DMS 273 (cell line): Measurements from ENCODE around the gene IGHMBP2.

Experiments used
- DNase-seq: peaks from one replicate; lab custom pipeline; 2025; ENCODE audit not compliant: unreplicated experiment; lab: John Stamatoyannopoulos, UW

Gene IGHMBP2

DNA sequence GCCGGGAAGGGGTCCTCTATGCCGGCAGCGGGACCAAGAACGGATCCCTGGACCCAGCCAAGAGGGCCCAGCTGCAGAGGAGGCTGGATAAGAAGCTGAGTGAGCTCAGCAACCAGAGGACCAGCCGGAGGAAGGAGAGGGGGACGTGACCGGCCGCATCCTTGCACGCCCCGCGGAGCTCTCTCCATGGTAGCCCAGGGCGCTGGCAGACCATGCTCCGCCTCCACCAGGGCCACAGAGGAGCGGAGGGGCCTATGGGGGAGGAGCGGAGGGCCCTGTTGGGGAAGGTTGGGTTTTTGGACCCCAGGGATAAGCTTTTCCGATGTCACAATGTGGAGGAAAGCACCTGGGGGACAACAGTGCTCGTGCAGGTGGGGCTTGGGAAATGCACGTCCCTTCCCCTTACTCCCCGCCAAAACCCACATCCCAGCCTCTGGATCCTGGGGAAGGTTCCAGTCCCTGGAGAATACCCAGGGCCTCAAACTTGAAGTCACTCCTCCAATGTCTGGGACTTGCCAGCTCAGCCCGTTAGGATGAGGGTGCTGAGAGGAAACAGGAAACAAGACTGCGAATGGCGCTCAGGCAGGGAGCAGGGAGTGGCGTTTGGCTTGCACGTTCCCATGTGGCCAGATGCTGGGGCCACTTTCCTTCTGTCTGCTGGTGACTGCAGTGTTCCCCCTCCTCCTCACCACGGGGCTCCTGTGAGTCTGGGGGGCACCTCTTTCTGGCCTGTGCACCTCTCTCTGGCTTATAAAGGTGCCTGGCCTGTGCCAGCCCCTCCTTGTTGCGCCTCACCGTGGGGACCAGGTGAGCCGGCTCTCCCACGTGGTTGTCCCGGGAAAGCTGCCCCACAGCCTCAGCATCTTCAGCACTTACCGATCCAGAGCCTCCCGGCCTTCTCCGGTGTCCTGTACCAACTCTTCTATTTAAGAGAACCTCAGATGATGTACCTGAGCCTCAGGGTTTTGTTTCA, 36.2 kb downstream of the IGHMBP2 start:
- DNase-seq, result no peak

DNA sequence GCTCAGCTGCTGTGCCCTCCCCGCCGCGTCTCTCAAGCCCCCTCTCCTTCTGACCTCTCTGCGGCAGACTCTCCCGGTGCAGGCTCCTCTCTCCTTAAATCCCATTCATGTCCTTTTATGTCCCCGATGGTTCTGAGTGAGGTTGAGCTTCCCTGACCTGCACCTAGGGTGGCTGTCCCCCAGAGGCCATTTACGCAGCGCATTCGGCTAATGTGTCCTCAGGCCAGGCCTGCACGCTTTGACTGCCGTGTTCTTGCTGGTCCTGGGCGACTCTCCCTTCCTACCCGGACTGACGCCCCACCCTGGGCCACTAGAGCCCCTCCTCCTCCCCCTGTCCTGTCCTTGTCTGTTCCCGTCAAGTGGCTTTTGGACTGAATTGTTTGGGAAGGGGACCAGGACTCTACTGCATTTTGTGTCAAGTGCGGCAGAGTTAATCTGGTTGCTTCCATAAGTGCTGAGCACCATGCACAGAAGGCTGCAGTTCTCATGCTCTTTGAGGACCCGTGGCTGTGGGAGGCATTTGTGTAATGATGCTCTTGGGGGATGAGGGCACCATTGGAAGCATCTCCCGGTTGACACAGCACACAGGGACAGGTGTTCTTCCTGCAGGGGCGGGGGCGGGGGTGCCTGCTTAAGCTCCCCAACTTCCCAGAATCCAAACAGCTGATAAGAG, 37.1 kb downstream of the IGHMBP2 start:
- no peak for DNase-seq

DNA sequence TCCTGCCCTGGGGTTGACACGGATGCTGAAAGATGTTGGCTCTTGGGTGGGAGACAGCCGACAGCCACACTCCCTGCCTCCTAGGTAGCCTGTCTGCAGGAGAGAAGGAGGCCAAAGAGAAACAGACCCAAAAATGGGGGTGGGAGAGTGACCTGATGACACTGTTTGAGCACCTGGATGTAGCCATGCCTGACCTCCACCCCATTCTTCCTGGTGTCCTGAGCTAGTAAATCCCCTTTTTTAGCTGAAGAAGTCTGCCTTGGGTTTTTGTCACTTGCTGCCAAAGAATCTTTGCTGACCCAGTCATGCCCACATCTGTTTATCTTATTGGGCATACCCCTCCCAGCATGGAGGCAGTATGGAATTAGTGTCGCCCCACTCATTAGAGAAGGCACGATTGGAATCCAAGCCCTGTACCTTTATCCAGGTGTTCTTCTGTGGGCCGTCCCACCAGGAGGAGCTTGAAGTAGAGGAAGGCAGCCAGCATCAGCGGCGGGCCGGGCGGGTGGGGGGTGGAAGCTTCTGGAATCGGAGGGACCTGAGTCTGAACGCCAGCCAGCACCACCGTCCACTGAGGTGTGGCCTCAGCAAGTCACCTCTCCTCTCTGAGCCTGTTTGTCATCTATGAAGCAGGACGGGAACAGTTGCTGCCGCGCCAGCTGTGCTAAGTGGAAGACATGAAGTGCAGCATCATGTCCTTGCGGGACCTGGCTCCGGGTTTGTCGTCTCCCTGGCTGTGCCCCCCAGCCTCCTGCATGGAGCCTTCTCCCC, 37.8 kb downstream of the IGHMBP2 start:
- no peak for DNase-seq

DNA sequence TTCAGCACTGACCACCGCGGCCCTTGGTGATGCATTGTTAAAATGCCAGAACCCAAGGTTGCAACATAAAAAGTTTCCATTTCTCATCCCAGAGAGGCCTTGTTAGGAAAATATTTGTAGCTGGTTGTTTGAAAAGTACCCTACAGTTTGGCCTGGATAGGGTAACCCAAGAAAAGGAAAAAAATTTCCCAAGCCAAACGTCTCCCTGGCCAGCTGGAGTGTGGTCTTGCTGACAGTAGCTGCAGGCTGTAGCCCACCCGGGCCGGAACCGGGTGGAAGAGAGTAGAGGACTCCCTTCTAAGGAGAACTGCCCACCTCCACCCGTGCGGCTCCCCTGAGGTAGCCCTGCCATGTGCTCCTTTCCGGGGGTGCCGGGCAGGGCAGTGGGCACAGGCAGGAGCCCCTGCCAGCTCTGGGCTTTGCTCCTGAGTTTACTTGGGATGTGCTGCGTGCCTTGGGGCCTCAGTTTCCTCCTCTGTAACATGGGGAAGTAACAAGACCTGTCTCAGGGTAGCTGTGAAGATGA, 38.5 kb downstream of the IGHMBP2 start:
- no peak for DNase-seq

DNA sequence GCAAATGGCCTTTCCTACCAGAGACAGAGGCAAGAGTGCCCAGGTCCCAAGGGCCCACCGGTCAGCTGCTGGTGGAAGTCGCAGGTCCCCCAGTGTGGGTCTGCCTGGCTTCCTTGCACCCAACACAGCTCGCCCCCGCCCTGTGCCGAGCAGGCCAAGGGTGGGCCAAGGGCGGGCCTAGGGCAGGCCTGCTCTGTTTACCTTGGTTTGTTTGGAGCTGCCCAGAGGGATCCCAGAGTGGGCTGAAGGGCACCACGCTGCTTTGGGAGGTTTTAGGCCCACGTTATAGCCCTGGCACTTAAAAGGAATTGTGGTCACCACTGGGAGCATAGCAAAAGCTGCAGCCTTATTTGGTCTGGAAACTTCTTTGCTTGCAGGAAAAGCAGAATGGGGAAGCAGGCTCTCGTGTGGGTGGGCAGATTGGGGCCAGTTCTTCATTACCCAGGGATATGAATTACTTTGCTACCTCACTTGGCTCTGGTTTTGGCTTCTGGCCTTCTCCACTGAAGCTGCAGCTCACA, 39.1 kb downstream of the IGHMBP2 start:
- DNase-seq, result no peak

DNA sequence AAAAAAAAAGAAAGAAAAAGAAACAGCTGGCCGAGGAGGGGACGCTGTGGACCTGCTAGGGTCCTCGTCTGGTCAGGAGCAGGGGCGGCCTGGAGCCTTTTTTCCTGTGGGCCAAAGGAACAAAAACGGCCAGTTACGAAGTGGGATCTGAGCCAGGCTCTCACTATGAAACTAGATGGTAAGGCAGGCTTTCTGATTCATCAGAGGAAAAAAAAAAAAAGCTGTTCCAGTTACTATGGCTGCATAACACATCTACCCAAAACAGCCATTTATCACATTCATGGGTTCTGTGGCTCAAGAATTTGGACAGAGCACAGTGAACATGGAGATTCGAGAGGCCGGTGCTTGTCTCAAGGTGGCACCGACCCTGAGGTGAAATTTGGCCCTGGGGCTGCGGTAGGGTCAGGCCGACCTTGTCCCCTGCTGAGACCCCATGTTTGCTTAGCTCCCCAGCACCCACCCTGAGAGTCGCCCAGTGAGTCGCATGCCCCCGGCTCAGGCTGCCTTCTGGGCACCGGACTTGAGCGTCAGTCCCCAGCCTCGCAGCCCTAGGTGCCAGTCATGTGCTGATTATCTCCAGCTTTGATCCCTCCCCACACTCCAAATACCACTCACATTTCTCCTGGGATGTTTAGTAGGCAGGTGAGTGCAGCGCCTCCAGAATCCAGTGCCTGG, 42.9 kb downstream of the IGHMBP2 start:
- DNase-seq, result no peak

DNA sequence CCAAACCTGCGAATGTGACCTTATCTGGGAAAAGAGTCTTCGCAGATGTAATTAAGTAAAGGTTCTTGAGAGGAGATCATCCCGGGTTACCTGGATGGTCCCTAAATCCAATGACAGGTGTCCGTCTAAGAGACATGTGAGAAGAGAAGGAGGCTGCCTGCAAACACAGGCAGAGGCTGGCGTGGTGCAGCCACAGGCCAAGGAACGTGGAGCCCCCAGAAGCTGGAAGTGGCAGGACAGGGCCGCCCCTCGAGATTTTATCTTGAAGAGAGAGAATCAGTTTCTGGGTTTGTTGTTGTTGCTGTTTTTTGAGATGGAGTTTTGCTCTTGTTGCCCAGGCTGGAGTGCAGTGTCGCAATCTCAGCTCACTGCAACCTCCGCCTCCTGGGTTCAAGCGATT, 43.5 kb downstream of the IGHMBP2 start:
- no peak for DNase-seq

DNA sequence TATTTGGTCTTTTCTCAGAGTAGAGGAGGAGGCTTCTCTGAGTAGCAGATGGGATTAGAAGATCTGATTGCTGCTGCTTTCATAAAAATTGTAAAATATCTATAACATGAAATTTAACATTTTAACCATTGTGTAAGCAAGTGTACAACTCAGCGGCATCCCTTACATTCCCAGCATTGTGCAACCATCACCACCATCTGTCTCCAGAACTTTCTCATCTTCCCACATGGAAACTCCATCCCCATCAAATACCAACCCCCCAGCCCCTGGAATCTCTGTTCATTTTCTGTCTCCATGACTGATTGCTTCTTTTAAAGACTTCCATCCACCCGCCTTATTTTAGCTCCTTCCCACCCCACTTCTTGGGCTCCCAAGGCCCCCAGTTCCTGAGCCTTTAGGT, 44.8 kb downstream of the IGHMBP2 start:
- DNase-seq, result no peak

DNA sequence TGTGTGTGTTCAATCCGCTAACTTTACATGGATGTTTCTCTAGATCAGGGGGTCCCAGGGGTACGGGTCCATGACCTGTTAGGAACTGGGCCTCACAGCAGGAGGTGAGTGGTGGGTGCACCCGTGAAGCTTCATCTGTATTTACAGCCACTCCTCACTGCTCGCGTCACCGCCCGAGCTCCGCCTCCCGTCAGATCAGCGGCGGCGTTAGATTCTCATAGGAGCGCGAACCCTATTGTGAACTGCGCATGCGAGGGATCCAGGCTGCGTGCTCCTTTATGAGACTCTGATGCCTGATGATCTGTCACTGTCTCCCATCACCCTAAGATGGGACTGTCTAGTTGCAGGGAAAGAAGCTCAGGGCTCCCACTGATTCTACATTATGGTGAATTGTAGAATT, 45.2 kb downstream of the IGHMBP2 start:
- no peak for DNase-seq

DNA sequence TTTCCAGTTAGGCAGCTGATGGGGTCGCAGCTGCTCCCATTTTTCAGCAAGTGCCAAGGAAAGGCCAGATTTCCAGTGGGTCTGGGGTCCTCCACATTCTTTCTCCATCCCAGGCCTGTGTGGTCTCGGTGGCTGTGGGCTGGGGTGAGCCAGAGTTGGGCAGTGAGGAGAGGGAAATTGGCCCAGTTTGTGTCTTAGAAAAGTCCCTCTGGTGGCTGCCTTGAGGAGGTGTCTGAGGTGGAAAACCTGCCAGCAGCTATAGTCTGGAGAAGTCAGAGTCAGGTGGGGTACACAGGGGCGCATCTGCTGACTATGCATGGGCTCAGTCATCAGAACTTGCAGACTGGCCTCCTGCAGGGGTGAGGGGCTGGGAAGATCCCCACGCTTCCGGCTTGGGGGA, 46.6 kb downstream of the IGHMBP2 start:
- DNase-seq, result peak; percentile 60

DNA sequence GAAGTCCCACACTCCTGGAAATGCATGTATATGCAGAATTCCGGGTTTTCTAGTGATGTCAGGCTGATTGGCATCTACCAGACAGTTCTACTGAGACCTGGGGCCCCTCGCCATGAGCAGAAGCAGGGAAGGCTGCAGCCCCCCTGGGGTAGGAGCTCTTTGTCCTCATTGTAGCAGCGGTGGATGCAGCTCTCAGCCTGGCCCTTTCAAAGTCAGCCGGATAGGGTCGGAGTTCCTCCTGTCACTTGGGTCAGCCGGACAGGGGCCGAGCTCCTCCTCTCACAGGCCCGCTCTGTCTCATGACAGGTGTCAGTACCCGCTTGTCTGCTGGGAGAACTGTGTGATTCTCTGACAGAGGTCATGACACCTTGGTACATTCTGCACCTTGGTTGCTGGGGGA, 47.1 kb downstream of the IGHMBP2 start:
- DNase-seq, result no peak

DNA sequence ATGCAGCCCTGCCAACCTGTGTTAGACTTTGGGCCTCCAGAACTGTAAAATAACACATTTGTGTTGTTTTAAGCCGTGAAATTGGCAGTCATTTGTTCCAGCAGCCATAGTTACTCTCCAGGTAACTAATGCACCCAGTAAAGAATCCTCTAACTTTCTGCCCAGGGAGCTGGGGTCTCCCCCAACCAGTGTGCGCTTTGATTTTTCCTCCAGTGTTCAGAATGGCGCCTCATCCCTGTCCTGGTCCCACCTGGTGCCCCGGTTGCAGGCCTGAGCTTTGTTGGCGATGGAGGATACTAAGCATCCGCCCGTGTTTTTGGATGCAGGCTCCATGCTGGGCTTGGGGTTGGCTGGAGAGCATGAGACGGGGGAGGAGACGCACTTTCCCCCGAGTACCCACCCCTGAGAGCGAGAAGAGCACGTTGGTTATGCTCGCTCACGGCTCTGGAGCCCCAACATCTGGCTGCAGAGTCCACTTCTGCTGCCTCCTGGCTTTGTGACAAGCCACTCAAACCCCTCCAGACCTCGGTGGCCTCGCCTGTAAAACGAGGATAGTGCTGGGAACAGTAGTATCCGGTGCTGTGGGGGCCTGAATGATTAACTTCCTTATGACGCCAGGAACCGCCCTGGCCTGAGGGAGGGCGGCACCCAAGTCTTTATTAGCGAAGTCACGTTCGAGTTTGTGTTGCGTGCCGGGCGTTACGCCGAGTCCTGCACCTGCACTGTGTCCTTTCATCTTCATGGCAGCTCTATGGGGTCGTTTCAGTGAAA, 51.3 kb downstream of the IGHMBP2 start:
- DNase-seq, result no peak

DNA sequence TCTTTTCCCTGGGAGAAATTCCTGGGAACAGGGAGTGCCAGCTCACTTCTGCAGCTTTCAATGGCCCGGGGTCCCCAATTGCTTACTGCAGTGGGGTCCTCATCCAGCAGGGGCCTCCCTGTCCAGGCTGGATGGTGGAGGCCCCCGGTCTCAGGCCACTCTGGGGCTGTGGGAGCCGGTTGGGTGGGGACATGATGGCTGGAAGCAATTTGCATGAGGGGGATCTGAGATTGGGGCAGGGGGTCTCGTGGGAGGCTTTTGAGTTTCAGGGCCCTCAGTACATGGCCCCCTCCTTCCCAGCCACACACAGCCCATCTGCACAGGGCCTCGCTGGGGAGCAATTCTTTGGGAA, 51.9 kb downstream of the IGHMBP2 start:
- no peak for DNase-seq

DNA sequence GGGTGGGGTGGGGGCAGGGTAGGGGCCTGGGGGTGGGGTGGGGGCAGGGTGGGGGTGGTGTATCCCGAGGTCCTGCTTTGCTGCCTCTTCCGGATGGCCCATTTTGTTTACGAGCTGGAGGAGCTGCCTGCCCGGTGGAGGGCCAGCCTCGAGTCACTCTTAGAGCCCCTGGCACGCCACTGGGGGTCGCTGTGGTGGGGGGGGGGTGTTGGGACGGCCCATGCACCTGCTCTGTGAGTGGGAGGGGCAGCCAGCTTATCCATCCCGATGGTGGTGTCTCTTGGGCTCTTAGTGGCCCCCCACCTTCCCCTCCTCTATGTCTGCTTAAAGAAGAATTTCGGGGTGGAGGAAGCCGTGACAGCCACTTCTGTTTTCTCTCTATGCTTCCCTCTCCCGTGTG, 52.5 kb downstream of the IGHMBP2 start:
- peak; percentile 54 for DNase-seq

DNA sequence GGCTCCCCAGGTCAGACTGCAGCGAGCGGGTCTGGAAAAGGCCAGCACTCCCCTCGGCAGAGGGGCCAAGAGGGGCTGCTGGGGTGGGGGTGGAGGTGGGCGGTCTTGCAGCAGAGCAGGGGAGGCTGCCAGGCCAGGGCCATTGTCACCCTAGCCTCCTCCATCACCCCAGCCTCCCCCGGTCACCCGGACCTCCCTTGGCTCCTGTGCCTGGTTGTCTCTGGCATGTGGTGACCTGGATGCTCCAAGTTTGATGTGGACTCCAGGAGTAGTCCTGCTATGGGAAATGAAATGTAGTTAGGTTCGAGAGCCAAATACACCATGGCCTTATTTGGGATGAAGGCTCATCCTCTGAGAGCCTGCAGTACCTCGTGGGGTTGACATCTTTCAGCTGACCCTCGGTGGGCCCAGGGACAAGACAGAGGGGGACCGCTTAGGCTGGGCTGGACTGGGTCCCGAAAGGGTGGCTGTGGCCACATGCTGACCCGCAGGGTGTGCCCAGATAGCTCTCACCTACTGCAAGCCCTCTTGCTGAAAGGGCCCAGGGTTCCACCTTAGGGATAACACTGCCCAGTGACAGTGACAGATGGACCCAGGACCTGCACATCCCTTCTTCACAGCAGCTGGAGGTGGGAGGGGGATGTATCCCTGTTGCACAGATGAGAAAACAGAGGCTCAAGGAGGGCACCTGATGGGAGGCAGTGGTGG, 53.0 kb downstream of the IGHMBP2 start:
- DNase-seq, result no peak

DNA sequence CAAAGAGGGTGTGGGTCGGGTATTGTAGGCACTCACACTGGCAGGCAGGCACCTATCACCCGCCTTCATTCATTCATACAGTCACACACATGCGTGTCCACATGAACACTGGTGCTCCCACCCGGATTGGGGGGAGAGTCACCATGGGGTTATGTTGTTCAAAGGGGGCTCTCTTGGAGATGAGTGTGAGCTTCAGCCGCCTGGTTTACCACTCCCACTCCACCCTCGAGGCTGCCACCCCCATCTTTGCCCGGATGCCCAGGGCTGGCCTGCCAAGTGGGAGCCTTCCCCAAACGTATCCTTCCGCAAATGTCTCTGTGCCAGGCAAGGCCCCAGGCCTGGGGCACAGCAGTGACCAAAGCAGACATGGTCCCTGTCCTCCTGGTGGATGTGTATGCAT, 54.5 kb downstream of the IGHMBP2 start:
- DNase-seq, result no peak

DNA sequence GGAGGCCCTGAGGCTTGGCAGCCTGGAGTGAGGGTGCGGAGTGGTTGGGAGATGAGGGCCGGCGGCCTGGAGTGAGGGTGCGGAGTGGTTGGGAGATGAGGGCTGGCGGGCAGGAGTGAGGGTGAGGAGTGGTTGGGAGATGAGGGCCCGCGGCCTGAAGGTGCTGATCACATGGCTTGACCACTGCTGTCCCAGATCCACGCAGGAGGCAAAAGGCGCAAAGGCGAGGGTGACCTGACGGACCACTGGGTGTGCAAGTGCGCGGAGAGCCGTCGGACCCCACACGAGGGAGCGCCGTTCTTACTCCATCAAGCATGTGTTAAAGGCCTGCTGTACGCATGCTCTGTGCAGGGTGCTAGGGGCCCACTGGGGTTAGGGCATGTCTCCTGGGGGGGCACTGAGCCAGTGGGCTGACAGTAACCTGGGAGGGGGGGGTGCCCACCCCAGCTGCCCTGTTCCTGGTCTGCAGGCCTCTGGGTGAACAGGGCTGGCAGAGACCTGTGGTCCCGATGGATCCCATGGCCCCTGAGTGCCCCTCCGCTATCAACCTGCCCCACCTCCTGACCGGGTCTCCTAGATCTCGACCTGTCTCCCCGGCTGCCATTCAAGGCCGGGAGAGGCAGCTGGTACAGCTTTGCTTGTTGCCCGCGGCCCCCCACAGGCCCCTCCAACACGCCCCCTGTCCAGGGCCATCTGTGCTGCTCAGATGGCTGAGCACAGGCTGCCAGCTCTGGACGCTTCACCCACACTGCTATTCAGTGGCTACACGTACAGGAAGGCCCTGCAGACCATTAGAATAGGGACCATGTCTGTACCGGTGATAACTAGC, 56.0 kb downstream of the IGHMBP2 start:
- peak; percentile 86 for DNase-seq

DNA sequence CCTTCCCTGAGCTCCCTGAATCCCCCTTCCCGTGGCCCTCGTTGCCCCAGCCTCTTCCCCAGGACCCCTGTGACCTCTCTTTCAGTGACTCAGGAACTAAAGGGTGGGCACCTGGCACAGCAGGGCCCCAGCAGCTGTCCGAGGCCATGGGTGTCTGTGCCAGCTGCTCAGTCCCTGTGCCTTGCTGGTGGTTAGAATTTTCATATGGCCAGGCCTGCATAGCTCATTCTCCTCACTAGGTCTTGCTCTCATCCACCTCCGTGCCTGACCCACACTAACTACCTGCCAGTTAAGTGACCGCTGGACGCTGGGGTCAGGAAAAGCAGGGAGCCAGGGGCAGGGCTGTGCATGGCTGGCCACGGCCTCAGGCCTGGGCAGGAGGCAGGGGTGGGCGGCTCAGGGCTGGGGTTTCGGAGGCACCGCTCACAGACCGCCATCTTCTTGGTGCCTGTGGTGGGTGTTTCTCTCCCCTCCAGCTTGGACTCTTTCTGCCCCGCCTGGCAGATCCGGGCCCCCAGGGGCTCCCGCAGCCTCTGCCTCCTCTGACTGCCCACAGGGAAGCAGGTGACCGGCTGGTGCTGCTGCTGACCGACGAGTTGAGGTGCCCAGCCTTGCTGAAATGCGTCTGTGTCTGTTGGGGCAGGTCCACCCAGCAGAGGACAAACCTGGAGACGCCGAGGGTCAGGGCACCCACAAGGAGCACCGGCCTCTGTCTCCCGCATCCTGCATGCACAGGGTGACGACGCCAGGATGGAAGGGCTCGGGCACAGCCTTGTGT, 56.8 kb downstream of the IGHMBP2 start:
- peak; percentile 81 for DNase-seq
